A204.1 (cell line): Measurements from ENCODE around the gene PSMG4.

Experiments
- FAIRE-seq: peaks from 2 replicates; lab custom pipeline; 2012; peaks lifted over from hg19 to GRCh38; lab: Jason Lieb, UNC

Gene PSMG4

DNA sequence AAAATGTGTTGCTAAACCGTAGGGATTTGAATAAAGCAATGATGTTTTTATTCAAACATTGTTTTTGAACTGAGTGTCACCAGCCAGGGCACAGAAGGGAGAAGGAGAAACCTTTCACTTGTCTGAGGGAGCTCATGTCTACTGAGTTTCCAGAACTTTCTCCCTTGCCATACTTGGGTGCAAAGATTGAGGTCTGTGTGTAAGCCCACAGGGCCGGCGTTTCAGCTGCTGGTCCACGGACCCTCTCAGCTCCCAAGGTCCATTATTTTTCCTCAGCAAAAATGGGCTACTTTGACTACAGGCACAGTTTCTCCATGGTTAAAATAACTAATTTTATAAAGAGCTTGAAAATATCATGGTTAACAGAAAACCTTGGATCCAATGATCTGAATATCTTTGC is 32.6 kb downstream of the PSMG4 start:
- FAIRE-seq: no peak

DNA sequence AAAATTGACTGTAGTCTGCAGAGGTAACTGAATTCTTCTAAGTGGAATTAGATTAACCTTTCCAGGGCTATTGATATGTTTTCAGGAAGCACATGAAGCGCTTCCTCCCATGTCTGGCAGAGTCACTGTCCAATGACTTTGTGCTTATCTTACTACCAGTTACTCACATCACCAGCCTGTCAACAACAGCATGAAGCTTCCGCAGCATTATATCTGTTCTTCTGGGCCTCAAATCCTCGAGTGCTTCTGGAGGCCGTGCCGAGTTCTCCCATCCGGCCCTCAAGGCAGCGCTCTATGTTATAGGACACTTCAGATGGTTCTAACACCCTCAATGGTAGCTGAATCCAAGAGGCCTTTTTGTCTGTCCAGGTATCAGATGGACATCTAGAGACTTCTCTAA is 33.2 kb downstream of the PSMG4 start:
- FAIRE-seq: no peak

DNA sequence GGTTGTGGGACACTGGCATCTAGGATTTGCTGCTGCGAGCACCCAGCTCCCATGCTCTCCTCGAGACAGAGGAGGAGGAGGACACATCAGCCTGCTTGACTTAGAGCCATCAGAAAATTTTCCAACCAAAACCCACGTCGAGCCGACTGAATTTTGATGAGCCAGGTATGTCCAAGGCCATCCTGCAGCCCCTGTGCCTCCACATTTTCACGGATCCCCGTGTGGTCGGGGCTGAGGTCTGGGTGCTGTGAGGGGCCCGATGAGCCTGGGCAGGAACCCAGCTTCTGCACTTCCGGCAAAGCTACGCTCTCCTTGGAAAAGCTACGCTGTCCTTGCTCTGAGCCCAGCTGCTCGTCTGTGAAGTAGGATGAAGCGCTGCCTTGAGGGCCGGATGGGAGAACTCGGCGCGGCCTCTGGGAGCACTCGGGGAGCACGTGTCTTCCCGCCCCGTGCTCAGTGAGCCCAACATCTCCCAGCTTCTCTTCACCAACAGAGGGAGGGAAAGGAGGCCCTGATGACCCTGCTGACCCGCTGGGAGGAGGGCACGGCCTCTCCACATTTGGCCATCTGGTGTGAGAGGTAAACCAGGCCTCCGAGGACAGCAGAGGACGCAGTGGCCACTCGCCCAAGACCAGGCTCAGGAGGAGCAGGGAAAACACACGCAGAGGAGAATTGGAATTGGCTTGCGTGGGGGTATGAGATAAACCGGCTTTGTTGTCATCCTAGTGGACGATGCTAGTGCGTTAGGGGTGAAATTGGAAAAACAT is 33.9 kb downstream of the PSMG4 start:
- FAIRE-seq: no peak

DNA sequence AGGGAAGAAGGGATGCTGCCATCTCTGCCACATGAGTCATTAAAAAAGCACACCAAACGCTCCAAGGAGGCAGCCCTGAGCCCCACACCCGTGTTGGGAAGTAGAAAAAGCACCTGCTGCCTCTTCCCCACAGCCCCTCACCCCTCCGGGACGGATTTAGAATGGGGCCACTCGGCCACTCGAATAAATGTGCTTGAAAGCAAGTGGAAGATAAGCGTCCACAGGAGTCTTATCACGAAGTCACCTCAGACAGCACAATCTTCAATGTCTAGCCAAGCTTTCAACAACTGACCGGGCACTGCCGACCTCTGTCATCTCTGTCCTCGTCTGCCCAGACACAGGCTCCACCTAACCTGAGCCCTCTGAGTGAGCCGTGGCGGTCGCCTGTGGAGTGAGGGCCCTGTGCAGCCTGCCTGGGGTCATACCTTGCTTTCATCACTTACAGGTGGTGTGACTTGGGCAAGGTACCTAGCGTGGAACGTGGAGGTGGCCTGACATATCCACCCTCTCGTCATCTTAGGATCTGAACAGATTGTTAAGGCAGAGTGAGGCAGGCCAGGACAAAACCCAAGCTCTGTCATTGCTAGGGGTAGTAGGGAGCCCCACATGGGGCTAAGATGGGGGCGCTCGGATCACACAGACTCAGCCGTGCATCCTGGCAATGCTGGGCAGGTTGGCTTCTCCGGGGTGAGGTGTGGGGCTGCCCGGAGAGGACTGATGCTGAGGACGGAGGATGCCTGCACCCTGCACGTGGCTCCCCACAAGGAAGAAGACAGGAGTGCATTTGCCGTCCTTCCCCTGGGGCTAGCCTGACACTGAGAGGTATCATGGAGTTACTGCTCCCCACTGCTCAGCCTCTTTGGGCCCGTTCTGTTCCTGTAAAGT is 34.8 kb downstream of the PSMG4 start:
- no peak for FAIRE-seq

DNA sequence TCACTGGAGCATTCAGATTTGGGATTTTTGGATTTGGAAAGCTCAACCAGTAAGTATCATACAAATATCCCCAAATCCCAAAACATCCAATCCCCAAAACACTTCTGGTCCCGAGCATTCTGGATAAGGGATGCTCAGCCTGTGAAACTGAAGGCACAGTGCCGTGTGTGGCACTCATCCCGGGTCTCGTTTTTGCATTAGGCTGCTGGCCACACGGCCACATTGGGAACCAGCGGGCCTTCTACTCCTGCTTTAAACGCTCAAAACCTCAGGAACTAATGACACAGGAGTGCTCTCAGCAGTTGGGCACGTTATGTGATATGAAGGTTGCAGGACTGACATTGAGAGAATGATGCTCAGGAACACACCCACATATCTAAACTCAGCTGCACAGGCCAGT is 35.6 kb downstream of the PSMG4 start:
- no peak for FAIRE-seq

DNA sequence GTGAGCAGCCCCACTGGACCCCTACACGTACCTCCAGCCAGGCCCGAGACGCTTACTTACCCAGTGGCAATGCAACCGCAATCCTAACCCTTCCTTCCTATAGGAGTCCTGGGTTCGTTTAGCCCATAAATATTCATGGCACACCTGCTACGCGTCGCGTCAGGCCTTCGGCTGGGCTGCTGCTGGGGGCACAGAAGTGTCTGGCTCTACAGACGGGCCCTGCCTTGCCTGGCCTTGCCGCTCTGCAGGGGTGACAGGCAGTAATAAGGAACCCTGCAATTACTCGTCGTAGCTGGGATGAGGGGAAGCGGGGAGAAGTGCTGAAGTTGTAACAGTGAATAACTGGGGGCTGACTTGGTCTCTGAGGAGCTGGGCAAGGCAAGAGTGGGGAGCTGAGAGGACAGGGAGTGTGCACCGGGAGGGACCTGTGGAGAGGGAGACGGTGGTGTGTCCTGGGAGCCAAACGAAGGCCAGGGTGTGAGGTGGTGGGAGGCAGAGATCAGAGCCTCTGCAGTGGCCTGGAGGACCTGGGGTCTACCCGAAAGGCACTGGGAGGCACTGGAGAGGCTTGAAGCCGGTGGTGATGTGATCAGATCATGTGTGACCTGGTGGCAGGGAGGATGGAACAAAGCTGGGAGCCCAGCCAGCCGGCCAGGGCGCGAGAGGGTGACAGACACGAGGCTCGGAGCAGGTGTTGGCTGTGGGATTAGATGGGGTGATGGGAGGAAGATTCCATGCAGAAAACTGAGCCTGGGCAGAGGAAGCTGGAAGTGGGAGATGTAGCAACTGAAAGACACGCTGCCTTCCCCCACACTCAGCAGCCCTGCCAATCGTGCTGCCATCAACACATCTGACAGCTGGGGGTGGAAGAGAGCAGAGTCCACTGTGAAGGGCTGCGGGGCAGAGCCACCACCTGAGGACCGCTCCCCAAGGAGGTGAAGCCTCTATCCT is 36.4 kb downstream of the PSMG4 start:
- FAIRE-seq: no peak

DNA sequence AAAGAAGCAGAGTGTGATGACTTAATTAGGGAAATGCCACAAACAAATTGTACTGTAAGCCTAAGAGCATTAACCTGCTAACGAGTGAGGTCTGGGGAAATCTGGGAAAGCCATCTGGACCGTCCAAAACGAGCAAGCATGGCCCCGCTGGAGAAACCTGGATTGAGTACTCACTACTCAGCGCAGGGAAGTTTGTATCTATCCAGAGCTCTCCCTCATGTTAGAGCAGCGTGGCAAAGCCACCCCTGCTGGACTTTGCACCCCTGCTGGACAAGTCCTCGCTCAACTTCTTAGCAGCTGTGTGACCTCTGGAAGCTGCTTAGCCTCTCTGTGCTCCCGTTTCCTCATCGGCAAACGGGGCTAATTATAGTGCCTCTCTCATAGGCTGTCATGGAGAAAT is 37.3 kb downstream of the PSMG4 start:
- no peak for FAIRE-seq

DNA sequence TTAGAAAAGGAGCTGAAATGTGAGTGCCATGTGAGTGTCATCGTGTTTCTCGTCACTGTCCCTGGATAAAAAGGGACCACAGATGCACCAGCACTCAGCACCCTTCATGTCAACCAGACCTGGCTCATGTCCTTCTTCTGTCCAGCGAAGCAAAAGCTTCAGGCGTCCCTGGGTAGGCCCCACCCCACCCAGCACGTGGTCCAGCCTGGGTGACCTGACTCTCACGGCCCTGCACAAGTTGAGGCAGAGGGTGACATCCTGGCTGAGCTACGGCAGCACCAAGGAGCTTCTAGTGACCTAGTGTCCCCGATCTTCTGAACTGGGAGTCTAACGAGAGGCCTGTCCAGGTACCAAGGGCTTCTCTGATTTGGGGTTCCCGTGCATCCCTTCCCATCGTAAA is 37.8 kb downstream of the PSMG4 start:
- no peak for FAIRE-seq

DNA sequence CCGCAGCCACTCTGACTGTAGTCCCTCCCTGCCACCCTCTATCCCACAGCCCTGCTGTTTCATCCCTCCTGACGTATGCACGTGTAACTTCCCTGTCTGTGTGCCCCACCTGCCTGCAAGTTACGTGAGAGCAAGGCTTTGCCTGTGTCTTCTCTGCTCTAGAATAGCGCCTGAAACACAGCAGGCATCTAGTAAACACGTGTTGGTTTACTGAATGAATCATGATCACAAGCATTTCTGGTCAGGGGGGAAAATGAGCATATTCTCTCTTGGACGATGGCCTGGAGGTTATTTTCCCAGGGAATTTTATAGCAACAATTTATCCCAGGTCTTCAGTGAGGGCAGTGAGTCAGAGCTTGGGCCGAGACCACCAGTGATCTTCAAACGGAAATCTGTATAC is 38.3 kb downstream of the PSMG4 start:
- FAIRE-seq: no peak

DNA sequence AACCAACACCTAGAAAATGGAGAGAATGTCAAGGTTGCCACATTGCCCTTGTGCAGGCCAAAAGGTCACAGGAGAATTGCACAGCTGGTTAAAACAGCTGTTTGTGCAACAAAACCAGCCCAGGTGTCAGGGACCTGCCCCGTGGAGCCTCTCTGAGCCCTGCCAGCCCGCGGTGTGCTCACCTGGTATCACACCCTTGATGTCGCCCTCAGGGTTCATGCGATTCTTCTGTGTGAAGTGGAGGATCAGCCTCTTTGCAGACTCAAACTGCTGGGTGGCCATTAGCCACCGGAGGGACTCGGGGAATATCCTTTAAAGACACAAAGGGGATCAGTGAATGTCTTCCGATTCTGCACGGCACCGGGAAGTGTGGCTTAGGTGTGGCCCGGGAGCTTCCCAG is 39.2 kb downstream of the PSMG4 start:
- no peak for FAIRE-seq

DNA sequence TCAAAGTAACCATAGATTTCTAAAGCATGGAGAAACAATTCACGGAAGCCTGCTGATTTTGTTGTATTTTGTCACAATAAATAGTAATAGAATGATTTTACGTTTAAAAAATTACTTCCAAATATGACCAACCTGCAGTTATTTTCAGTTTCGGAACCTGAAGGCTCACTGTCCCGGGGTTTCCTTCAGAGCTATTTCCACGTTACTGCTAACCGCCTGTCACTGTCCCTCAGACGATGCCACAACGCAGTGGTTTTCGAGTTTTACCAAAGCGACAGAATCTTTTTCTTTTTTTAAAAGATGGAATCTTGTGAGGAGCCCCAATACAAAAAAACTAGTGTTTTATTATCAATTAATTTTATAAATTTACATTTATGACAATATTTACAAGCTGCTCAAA is 40.5 kb downstream of the PSMG4 start:
- no peak for FAIRE-seq

DNA sequence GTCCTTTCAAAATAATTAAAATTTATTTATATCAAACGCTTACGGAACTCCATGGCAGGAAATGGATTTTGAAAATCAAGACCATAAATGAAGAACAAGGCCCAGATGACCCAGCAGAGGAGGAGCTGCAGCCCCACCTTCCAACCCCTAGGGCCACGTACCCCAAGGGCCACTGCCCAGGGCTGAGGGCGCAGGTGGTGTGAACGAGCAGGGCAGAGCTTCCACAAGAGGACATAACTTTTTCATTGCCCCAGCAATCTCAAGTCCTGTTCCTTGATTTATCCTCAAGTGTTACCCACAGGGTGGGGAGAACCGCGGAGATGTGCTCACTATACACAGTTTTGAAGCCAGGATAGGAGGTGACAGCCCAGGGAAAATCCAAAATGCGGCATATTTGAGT is 42.8 kb downstream of the PSMG4 start:
- FAIRE-seq: no peak

DNA sequence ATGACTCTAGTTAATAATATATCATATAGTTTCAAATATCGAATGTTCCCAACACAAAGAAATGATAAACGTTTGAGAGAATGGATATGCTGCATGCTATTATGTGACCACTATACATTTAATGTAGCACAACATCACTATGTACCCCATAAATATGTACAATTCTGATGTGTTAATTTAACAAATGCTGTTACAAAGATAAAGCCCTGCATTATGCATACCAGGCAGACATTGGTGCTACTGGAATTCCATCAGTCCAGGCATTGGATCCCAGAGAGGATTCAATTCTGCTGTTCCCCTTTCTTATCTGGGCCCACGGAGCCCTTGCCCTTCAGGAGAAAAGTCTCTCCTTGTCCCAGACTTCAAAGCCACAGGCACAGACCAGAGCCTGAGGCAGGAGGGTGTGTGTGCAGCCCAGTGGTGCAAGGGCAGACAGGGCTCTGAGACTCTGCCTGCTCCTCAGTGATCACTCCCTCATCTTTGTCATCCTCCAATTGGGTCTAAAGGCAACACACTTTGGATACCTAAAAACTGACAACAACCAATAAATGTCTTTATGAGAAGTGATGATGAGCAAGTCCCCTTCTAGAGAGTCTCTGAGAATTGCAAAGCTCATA is 45.2 kb downstream of the PSMG4 start:
- FAIRE-seq: no peak

DNA sequence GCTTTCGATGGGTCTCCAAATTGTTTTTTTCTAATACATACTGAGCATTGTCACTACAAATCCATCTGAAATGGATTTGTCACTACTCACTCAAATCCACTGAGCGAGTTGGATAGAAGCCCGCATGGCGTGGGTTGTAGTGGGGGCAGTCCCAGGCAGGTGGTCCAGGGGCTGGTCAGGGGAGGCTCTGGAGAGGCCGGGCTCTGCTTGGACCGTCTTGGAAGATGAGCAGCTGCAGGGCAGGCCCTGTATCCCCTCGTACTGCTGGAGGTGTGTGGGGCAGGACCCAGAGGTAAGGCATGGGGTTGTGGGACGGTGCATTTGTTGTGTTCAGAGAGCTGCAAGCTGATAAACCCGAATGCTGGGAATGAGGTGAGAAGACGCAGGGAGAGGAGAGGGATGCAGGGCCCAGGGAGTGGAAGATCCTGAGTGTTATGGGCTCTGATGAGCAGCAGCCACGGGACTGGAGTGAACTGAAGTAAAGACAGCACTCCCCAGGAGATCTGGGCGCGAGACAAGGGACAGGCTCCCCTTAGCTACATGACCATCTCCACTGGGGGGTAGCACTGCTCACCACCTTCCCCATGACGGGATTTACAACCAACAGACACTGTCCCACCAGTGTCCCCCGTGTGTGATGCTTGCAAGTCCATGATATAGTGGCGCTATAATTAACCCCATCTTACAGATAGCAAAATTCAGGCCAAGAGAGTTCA is 45.9 kb downstream of the PSMG4 start:
- no peak for FAIRE-seq

DNA sequence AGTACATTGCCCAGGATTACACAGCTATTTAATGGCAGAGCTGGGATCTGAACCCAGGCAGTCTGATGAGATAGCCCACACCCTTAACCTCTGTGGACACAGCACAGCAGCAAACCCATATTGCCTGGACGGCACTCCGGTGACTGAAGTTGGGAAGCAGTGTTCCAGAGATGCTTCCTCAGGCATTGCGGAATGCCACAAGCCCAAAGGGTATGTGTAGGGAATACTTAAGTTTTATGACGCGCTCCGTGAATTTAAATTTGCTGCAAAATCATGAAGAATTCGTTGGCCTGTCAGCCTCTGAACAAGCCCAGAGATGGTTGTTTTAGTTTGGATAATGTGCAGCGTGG is 46.4 kb downstream of the PSMG4 start:
- no peak for FAIRE-seq

DNA sequence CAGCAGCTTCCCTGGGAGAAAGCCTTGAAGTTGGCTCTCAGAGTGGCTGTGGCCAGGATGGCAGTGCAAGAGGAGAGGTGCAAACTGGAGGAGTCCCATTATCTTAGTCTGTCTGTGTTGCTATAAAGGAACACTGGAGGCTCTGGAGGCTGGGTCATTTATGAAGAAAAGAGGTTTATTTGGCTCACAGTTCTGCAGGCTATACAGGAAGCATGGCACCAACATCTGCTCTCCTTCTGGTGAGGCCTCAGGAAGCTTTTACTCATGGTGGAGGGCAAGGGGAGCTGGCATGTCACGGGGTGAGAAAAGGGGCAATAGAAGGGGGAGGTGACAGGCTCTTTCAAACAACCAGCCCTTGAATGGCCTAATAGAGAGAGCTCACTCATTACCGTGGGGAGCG is 47.1 kb downstream of the PSMG4 start:
- no peak for FAIRE-seq

DNA sequence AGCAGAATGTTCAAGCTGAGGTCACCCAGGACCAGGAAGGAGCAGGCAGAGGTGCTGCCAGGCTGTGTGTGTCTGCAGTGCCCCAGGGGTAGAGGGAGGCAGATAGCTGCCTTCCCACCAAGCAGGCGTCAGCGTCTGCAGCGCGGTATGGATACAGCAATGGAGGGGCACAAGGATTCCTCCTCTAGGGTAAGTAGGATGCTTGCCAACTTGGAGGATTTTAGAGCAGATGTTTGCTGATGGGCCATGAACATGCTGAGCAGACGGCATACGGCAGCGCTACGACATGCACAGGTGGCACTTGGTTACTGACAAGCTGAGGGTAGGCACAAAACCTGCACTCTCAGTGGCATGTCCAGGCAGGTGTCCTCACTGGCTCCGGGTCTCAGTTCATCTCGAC is 48.1 kb downstream of the PSMG4 start:
- FAIRE-seq: no peak

DNA sequence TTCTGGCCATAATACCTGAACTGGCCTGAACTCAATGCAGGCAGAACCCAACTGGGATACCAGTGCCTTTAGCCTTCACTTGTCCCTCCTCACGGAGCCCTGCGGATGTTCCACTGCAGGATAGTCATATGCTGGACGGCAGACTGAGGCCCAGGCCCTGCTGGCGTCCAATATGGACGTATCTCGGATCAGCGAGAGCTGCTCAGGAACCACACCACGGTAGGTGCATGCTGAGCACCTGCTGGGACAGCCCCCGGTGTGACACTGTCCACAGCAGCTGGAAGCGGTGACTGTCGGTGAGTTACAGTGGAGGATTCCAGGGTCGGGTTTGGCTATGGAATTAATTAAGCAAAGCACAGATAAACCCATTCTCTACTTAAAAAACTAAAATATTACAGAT is 48.7 kb downstream of the PSMG4 start:
- no peak for FAIRE-seq

DNA sequence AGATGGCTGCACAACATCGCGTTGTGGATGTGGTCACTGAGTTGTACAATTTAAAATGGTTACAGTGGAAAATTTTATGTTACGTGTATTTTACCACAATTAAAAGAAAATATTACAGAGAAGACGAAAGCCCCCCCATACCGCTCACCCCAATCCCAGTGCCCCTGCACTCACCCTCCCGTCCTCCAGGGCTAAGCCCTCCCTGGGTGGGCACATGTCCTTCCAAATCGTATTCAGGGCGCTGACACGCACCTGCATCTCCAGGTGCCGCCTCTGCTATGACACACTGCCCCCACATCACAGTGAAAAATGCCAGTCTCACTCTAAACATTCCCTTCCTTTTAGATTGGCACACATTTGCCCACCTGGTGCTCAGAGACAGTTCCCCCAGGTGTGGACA is 49.4 kb downstream of the PSMG4 start:
- no peak for FAIRE-seq

DNA sequence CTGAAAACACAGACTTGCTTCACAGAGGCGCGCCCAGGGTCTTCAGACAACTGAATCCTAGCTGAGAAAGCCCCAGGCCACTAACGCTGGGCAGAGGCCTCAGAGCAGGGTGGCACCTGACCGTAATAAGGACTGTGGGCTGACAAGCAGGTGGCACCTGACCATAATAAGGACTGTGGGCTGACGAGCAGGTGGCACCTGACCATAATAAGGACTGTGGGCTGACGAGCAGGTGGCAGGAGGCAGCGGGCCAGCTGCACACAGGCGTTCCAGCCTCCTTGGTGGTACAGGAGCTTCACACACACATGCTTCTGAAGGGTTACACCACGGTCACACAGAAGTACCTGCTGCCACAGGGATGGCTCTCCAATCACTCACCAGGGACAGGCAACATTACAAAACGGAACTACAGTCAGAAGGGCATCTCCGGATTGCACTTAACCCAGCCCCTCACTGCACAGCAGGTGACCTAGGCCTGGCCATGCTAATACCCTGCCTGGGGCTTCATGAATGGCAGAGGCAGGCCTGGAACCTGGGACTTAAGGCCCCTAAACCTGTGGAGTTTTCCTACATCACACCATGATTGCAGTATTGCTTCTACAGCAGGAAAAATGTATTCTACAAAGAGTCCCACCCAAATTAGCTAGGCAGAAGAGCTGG is 50.8 kb downstream of the PSMG4 start:
- no peak for FAIRE-seq

DNA sequence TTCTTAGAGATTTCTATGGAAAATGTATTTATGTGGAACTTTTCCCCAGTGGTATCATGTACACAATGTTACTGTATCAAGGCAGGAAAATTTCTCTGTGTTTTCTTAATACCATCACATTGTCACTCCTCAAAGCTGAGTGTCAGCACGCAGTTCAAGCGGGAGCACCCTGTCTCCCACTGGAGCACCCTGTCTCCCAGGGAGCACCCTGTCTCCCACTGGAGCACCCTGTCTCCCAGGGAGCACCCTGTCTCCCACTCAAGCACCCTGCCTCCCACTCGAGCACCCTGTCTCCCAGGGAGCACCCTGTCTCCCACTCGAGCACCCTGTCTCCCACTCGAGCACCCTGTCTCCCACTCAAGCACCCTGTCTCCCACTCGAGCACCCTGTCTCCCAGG is 51.3 kb downstream of the PSMG4 start:
- FAIRE-seq: no peak
